Skin epidermis (tissue), 12 donors: Measurements from ENCODE around the gene RPL13.
A peak's percentile ranks its signal among the peaks of the same experiment; 100 is the strongest.

Experiments used
- H3K27ac ChIP-seq, 21 experiments: fragments of 200-600 bp; sonication (generic) in 11 of 21; one replicate each; pipeline ENCODE4 v1.5.0; 2020; ENCODE audit warnings: mild to moderate bottlenecking in 3 of 21, inconsistent platforms in 2 of 21, moderate library complexity in 2 of 21
- H3K4me3 ChIP-seq, 7 experiments: fragments of 200-600 bp; sonication (generic) in 2 of 7; one replicate each; pipeline ENCODE4 v1.5.0; 2020; ENCODE audit warnings: inconsistent platforms in 2 of 7, mild to moderate bottlenecking in 2 of 7, moderate library complexity in 1 of 7

Gene RPL13

GRCh38 chr16:89607937-89608740 is 47.7 kb downstream of the RPL13 start:
- H3K27ac ChIP-seq: peak overlapping the region in 1 of 21 experiments; percentile 2
- H3K4me3 ChIP-seq: no peak overlapping the region

- Histone ChIP-seq H3K4me3 (no peak overlapping the region), H3K27ac (no peak overlapping the region)
These were observed 49.6 kb downstream of the RPL13 start for GRCh38 chr16:89610108-89610453.

GRCh38 chr16:89612415-89613166 is 52.1 kb downstream of the RPL13 start:
- Histone ChIP-seq H3K4me3 (no peak overlapping the region), H3K27ac (no peak overlapping the region)

GRCh38 chr16:89613231-89613953 is 52.9 kb downstream of the RPL13 start, which contains the start of gene DPEP1:
DPEP1 (plus strand) TSS chr16:89613642; CDS start chr16:89630411, 16,769 bp downstream.
- Histone ChIP-seq H3K4me3 (no peak within 1 kb of the TSS), H3K27ac (no peak within 1 kb of the TSS)

- H3K27ac ChIP-seq: no peak overlapping the region
- no peak overlapping the region for H3K4me3 ChIP-seq
These were observed 53.5 kb downstream of the RPL13 start for GRCh38 chr16:89613954-89614459.
